Bladder microvascular endothelial cell (primary cell): ENCODE results near the gene ZGPAT. TPM values are rescaled to one million over a fixed set of nuclear protein-coding genes. Genes with fewer than 3 reads are reported as not detected.

Experiments used
- total RNA-seq: library from RNA; depleted of rRNA; stranded (reverse); fragments of >200 nt; gene quantifications from 2 replicates; pipeline ENCODE4 v1.2.3, GENCODE V29; 2014

ZGPAT gene
- total RNA-seq = 16.4 and 23.8 TPM in 2 replicates

DNA sequence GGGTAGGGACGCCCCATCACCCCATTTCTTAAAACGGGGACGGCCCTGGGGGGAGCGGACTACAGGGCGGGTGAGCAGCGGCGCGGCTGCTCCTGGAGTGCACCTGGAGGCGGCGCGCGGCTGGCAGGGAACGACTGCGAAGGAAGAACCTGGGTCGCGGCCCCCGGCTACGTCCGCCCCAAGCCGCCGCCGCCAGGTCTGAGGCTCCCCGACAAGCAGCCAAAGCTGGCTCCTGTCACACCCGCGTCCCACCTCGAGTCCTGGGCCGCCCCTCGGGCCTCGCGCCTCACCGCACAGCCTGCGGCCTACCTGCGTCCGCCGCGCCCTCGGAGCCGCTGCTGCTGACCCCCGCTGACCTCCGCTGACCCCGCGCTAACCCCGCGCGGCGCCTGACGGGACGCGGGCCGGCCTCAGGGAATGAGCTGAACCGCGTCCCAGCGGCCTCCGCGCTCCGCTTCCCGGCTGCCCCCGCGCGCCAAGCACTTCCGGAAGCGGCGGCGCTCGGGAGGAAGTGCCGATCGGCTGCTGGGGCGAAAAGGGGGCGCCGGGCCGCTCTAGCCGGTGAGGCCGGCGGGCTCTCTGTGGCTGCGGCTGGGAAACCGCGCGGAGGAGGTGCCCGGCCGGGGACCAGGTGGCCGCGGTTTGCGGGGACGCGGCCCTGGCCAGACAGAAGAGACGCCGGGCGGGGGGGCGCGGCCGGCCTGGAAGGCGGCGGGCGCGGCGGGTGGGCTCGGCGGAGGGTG, at the start of gene ZGPAT, which contains the start of gene ARFRP1:
Gene ZGPAT (plus strand): TSS at position 482 of the 743 bp plus-strand sequence. CDS start 542 bp downstream, outside the sequence.
Gene ARFRP1 (minus strand): TSS at position 419 of the 743 bp plus-strand sequence. CDS start 885 bp downstream, outside the sequence.

GRCh38 chr20:63696628-63697356, 11.0 kb upstream of the ZGPAT start, which contains the start of gene TNFRSF6B:
TSS of gene TNFRSF6B (plus strand) at chr20:63696652. CDS start at chr20:63696768, 116 bp downstream.

DNA sequence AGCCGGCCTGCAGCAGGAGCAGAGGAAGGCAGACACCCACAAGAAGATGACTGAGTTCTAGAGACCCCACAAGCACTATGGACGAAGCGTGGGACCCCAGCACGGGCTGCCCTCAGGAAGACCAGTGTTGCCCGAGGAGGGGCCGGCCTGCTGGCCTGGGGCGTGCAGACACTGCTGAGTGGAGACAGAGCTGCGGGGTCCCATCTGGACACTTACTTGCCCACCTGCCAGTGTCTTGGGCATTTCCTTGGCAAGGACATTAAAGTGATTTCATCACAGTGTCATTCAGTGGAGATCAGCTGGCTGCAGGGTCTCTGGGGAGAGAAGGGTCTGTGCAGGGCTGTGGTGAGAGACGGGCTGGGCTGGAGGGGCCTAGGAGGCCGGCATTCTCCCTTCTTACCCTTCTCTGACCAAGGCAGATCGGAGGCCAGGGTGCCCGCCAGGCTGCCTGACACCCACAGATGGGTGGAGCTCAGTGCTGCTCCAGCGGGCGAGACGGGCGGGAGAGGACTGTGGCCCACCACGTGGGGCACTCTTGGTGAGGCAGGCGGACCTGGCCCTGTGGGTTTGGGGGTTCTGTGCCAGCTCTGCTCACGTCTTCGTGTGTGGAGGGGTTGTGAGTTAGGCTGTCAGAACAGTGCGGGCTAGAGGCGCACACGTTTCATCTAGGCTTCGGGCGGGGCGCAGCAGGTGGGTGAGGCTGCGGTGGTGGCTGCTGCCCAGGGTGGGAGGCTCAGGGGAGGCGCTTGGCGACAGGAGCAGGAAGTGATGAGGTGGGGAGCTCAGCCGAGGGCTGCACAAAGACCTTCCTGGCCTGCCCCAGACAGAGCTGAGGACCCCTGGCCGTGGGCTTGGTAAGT, 28.2 kb downstream of the ZGPAT start, which contains the start of gene LIME1:
Gene LIME1 (plus strand): TSS at position 806 of the 860 bp plus-strand sequence. CDS start 886 bp downstream, outside the sequence.

GRCh38 chr20:63739130-63740069, 31.6 kb downstream of the ZGPAT start, which contains the start of gene SLC2A4RG:
TSS of gene SLC2A4RG (plus strand) at chr20:63739776. CDS start at chr20:63739913, 137 bp downstream.

Other genes with a start within 250 kb of the ZGPAT start
- not detected in 2 replicates for gene KCNQ2, start 235.4 kb upstream of the ZGPAT start, total RNA-seq
- gene EEF1A2, start 209.0 kb upstream of the ZGPAT start, total RNA-seq = 0.49 and 27.1 TPM in 2 replicates
- gene PPDPF, start 187.3 kb upstream of the ZGPAT start, total RNA-seq = 10.7 and 13.3 TPM in 2 replicates
- gene PTK6, start 170.7 kb upstream of the ZGPAT start, total RNA-seq = 0.13 TPM in 1 of 2 replicates, not detected in the other
- gene SRMS, start 160.3 kb upstream of the ZGPAT start, total RNA-seq = not detected in 2 replicates
- gene FNDC11, start 153.9 kb upstream of the ZGPAT start, total RNA-seq = 1.0 and 1.1 TPM in 2 replicates
- 52.6 and 101 TPM in 2 replicates for gene HELZ2, start 133.8 kb upstream of the ZGPAT start, total RNA-seq
- 7.4 and 12.5 TPM in 2 replicates for gene GMEB2, start 80.9 kb upstream of the ZGPAT start, total RNA-seq
- gene STMN3, start 54.6 kb upstream of the ZGPAT start, total RNA-seq = 0.69 and 1.5 TPM in 2 replicates
- 8.3 and 14.5 TPM in 2 replicates for gene RTEL1, start 49.7 kb upstream of the ZGPAT start, total RNA-seq
- 19.1 and 28.5 TPM in 2 replicates for gene TNFRSF6B, start 11.4 kb upstream of the ZGPAT start, total RNA-seq
- gene ARFRP1, start 63 bp upstream of the ZGPAT start, total RNA-seq = 33.4 and 68.0 TPM in 2 replicates
- 1.9 and 3.2 TPM in 2 replicates for gene LIME1, start 28.6 kb downstream of the ZGPAT start, total RNA-seq
- gene SLC2A4RG, start 31.7 kb downstream of the ZGPAT start, total RNA-seq = 8.0 and 8.6 TPM in 2 replicates
- 28.7 and 46.9 TPM in 2 replicates for gene ZBTB46, start 123.2 kb downstream of the ZGPAT start, total RNA-seq
- not detected in 2 replicates for gene ABHD16B, start 153.5 kb downstream of the ZGPAT start, total RNA-seq
- 100 and 164 TPM in 2 replicates for gene TPD52L2, start 157.2 kb downstream of the ZGPAT start, total RNA-seq
- gene DNAJC5, start 187.1 kb downstream of the ZGPAT start, total RNA-seq = 56.2 and 97.5 TPM in 2 replicates
- gene UCKL1, start 248.4 kb downstream of the ZGPAT start, total RNA-seq = 29.0 and 40.7 TPM in 2 replicates